OCI-LY1 (cell line): Measurements from ENCODE around the gene RASGRF2.

Source experiments
- EZH2 ChIP-seq: fragments of 200-600 bp; sonication (generic), shearing (Covaris generic); IDR thresholded peaks from 2 replicates; pipeline ENCODE4 v1.8.0; 2017; ENCODE audit warnings: borderline replicate concordance, mixed run types, mild to moderate bottlenecking, antibody characterized with exemption, low read length, moderate library complexity, mixed read lengths
- TF ChIP-seq, protein P1 (sequence below): fragments of 200-600 bp; sonication (generic), shearing (Covaris generic); IDR thresholded peaks from 2 replicates; pipeline ENCODE4 v1.5.1; 2017; ENCODE audit warnings: mild to moderate bottlenecking, antibody characterized with exemption, low read length, moderate library complexity, mixed read lengths

DNA sequence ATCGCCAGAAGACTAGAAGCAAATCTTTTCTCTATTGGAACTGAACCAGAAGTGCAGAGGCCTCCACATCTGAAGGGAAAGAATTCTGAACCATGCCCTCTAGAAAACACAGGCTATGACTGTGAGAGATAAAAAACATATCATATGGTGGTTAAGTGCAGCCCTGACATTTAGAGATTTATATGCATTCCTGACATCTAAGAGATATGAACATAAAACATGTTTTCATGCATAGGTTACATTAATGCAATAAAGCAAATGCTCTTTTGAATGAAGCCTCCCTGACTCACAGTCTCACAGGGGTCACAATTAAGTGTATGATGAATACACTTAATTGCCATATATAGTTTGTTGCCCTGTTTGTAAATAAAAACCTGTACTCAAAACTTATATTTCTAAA, 244.0 kb downstream of the RASGRF2 start:
- TF ChIP-seq, protein P1, sequence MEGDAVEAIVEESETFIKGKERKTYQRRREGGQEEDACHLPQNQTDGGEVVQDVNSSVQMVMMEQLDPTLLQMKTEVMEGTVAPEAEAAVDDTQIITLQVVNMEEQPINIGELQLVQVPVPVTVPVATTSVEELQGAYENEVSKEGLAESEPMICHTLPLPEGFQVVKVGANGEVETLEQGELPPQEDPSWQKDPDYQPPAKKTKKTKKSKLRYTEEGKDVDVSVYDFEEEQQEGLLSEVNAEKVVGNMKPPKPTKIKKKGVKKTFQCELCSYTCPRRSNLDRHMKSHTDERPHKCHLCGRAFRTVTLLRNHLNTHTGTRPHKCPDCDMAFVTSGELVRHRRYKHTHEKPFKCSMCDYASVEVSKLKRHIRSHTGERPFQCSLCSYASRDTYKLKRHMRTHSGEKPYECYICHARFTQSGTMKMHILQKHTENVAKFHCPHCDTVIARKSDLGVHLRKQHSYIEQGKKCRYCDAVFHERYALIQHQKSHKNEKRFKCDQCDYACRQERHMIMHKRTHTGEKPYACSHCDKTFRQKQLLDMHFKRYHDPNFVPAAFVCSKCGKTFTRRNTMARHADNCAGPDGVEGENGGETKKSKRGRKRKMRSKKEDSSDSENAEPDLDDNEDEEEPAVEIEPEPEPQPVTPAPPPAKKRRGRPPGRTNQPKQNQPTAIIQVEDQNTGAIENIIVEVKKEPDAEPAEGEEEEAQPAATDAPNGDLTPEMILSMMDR = no peak
- no peak for TF ChIP-seq EZH2
